Muscle of leg (tissue), 11 donors: Measurements from ENCODE around the gene PMEPA1. TPM values are rescaled to one million over a fixed set of nuclear protein-coding genes. Genes with fewer than 3 reads are reported as not detected.

Source experiments
- DNase-seq: peaks from one replicate; pipeline ENCODE4 v3.0.0; 2013
- H3K27ac ChIP-seq: one replicate; pipeline ENCODE4 v1.5.1; 2013; ENCODE audit warnings: mild to moderate bottlenecking, low read length, control low read depth
- H3K27me3 ChIP-seq: one replicate; pipeline ENCODE4 v1.6.1; 2013; ENCODE audit warnings: low read length; ENCODE audit not compliant: control insufficient read depth, insufficient read depth
- H3K36me3 ChIP-seq: one replicate; pipeline ENCODE4 v1.6.1; 2013; ENCODE audit warnings: low read length; ENCODE audit not compliant: control insufficient read depth, insufficient read depth
- H3K4me1 ChIP-seq: one replicate; pipeline ENCODE4 v1.6.1; 2013; ENCODE audit warnings: low read length; ENCODE audit not compliant: control insufficient read depth, insufficient read depth
- H3K4me3 ChIP-seq: one replicate; pipeline ENCODE4 v1.5.1; 2013; ENCODE audit warnings: low read length, control low read depth
- H3K9me3 ChIP-seq: replicated peaks from 2 replicates; pipeline ENCODE4 v1.6.1; 2013; ENCODE audit warnings: low read depth, low read length; ENCODE audit not compliant: control insufficient read depth
- WGBS: methylation state at CpG from one replicate; pipeline ENCODE4 v1.1.5; 2013; ENCODE audit warnings: missing lambda C conversion rate; ENCODE audit not compliant: insufficient coverage; 5-methylcytosine and 5-hydroxymethylcytosine counted together
- polyA plus RNA-seq, 8 donors: library from polyadenylated mRNA; unstranded; fragments of 120-200 nt; gene quantifications; one replicate each; pipeline versions ENCODE4 v1.2.1 to v1.2.3, GENCODE V29; 2013; ENCODE audit warnings: inconsistent platforms in 1 of 8, low replicate concordance in 1 of 8; ENCODE audit not compliant: insufficient read length in 8 of 8, insufficient read depth in 1 of 8
- total RNA-seq: library from RNA; stranded (reverse); fragments of 120-200 nt; gene quantifications from one replicate; pipeline ENCODE4 v1.2.4, GENCODE V29; 2013

Gene PMEPA1
- total and polyA plus RNA-seq, 9 donors: 8.2 to 29.4 (median 23.3) TPM

DNA sequence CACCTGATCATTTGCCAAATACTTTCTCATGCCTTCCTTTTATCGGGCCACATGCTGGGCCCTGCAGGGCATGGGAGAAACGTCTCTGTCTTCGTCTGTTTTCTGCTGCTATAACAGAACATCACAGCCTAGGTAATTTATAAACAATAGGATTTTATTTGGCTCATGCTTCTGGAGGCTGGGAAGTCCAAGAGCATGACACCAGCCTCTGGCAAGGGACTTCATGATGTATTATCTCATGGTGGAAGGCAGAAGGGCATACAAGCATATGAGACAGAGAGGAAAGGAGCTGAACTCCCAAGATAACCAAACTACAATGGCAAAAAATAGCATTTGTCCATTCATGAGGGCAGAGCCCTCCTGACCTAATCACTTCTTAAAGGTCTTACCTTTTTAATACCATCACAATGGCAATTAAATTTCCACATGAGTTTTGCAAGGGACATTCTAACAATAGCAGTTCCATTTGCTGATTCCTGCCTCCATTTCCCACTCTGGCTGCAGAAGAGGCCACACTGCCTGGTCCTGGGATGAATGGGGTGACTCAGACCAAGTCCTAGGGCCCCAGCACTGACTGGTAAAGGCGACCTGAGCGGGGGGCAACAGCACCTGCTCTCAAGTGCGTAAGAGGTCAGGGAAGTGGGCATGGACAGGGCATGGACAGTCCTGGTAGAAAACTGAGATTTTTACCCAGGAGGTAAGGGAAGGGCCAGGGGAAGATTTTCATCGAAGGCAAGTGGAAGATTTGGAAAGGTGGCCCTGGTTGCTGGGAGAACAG lies 84.4 kb downstream of the PMEPA1 start:
- Histone ChIP-seq H3K9me3 (peaks cover 3% of the 10 kb centered on the region), H3K4me1 (peaks cover 15% of the 10 kb centered on the region), H3K4me3 (no peak overlapping the region), H3K27ac (no peak overlapping the region), H3K27me3 (peaks cover 2% of the 10 kb centered on the region), H3K36me3 (no peaks in the 10 kb centered on the region)
- DNase-seq: no peak
- 93% methylated on average over 3 of the region's 7 CpGs for WGBS

DNA sequence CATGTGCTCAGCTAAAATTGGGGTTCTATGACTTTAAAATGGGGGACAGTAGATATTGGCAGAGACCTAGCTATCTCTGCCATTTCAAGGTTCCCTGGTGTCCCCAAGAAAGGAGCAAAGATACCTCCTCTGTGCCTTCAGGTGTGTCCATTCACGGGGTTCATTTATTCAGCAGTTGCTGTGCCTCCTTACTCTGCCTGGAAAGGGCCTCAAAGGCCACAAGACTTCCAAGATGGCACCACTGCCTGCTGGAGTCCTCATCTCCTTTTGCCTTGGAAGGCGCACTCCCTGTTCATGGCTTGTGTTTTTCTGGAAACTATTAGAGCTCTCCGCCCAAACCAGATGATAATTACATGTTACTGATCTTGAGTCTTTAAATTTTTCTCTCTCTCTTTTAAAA lies 85.7 kb downstream of the PMEPA1 start:
- WGBS: 78% methylated on average over 1 of the region's 3 CpGs
- no peaks in the 10 kb centered on the region for H3K36me3 ChIP-seq
- DNase-seq: no peak

DNA sequence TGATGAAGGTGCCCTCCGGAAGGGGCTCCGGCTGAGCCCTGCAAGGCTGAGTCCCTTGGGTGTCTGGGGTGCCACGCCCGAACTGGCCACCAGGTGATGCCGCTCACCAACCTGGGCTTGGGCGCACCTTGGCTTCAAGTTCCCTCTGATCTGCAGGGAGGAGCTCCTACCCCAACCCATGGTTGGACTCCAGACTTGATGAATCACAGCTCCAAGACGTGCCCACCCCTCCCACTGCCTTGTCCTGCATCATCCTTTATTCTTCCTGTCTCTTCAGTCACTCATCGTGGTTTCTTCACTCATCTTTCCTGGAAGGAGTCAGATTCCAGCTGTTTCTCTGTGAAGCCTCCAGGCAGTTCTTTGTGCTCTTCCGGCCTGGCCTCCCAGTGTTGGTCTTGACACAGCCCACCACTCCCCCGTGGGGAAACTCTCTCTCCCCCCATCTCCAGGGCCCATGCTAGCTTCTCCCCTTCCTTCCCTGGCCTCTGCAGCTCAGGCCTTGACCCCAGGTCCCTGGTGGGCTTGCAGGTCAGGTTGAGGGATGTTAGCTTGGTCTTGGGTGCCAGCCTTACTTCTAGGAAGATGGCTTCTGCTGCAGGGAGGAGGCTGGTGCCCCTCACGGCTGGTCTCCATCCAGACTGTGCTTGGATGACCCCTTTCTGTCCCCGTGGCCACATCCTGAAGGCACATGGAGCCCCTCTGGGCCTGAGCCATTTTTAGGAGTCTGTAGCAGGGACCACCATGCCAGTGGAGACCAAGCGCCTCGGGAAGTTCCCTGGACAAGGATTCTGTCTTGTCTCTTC lies 87.0 kb downstream of the PMEPA1 start:
- peaks cover 21% of the 10 kb centered on the region for H3K4me1 ChIP-seq
- H3K36me3 ChIP-seq: no peaks in the 10 kb centered on the region
- H3K4me3 ChIP-seq: no peak overlapping the region
- 54% methylated on average over 13 of the region's 14 CpGs for WGBS
- no peak overlapping the region for H3K27ac ChIP-seq
- H3K27me3 ChIP-seq: peaks cover 2% of the 10 kb centered on the region
- peaks cover 3% of the 10 kb centered on the region for H3K9me3 ChIP-seq
- DNase-seq: no peak

More for the DNA sequence above, 85.7 kb downstream of the PMEPA1 start:
- Histone ChIP-seq H3K27ac (no peak overlapping the region), H3K9me3 (peaks cover 3% of the 10 kb centered on the region), H3K4me3 (no peak overlapping the region), H3K4me1 (peaks cover 23% of the 10 kb centered on the region), H3K27me3 (peaks cover 2% of the 10 kb centered on the region)

DNA sequence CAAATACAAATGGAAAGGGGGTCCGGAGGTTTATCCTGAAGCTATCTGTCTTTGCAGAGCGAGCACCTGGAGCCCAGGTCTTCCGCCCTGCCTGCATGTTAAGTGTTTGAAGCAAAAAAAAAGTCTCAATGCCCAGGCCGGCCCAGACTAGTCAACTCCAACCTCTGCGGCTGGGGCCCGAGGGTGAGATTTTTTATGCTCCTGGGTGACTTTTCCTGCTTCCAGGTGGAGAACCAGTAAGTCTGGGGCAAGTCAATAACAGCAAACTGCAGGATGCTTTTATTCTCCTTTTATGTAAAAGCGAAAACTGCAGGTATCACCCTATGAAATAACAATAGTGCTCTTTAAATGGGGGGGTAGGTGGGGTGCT lies 87.6 kb downstream of the PMEPA1 start:
- no peak overlapping the region for H3K27ac ChIP-seq
- no peak overlapping the region for H3K4me3 ChIP-seq
- H3K27me3 ChIP-seq: peaks cover 4% of the 10 kb centered on the region
- WGBS: 70% methylated on average over 3 of the region's 7 CpGs
- H3K36me3 ChIP-seq: no peaks in the 10 kb centered on the region
- H3K4me1 ChIP-seq: peaks cover 15% of the 10 kb centered on the region
- peaks cover 3% of the 10 kb centered on the region for H3K9me3 ChIP-seq
- DNase-seq: no peak

DNA sequence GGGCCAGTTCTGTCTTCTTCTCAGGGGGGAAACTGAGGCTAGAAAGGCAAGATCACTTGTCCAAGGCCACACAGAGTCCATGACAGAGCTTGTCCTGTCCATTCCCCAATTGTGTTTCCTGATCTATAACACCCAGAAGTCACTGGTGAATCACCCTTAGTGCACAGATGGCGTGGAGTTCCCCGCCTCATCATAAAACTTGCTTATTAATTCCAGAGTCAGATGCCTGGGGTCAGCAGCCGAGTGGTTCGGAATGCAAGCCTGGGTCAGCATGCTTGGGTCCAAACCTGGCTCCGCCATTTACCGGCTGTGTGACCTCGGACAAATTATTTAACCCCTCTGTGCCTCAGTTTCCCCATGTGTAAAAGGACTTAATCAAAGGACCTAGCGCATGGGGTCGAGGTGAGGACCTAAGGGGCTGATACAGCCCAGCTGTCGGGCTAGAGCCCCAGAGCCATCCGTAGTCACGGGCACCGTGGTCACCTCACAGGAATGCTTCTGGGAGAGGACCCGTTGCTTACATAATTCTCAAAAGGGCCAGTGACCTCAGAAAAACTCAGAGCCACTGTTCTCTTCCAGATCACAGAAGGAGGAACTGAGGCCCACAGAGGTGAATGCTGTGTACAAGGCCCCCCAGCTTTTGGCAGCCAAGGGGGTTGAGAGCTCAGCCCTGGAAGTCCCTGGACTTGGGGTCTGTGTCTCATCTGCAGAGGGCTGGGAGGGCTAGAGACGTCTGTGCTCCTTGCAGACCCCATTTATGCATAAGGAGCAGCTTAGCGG lies 88.2 kb downstream of the PMEPA1 start:
- Histone ChIP-seq H3K36me3 (no peaks in the 10 kb centered on the region), H3K27ac (no peak overlapping the region), H3K4me1 (peaks cover 13% of the 10 kb centered on the region), H3K9me3 (peaks cover 3% of the 10 kb centered on the region), H3K4me3 (no peak overlapping the region), H3K27me3 (peaks cover 4% of the 10 kb centered on the region)
- WGBS: 89% methylated on average over 13 of the region's 16 CpGs
- DNase-seq: no peak

DNA sequence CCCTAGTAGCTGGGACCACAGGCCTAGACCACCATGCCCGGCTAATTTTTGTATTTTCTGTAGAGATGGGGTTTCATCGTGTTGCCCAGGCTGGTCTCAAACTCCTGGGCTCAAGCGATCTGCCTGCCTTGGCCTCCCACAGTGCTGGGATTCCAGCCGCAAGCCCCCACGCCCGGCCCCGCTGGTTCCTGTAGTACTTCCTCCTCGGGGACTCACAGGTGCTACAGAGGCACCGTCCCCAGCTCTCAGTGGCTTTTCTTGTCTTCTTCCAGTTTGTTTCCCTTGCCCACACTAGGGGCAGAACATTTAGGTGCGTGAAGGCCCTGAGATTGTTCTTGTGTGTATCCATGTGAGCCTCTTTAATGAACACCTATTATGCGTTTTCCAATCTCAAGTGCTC lies 88.8 kb downstream of the PMEPA1 start:
- no peaks in the 10 kb centered on the region for H3K36me3 ChIP-seq
- WGBS: 74% methylated on average over 6 of the region's 11 CpGs
- peaks cover 3% of the 10 kb centered on the region for H3K9me3 ChIP-seq
- no peak for DNase-seq
- H3K27me3 ChIP-seq: peaks cover 7% of the 10 kb centered on the region
- H3K4me1 ChIP-seq: peaks cover 13% of the 10 kb centered on the region
- no peak overlapping the region for H3K27ac ChIP-seq
- H3K4me3 ChIP-seq: no peak overlapping the region

DNA sequence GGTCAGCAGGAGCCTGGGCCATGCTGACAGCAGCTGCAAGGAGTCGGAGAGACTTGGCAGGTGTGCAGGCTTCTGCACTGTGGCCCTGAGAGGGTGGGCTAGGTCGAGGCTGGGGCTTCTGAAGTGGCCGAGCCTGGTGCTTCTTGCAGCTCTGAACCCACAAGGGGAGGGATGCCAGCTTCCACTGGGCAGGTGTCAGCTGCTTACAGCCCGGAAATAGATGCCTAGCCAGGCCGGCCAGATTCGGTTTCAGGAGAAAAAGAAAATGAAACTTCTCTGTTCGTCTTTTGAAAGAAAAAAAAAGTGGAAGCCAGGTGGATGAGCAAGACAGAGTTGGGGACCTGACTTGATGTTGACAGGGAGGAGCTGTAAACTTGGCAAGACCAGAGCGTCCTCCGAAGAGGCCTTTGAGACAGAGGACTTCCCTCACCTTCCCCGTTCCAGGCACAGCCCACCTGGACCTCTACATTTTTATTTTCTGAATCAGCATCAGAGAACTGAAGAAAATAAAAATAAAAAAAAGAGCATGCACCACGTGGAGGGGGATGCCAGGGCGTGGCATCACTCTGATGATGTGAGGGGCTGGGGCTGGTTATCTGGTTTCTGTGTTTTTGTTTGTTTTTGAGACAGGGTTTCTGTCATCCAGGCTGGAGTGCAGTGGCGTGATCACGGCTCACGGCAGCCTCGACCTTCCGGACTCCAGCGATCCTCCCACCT lies 89.4 kb downstream of the PMEPA1 start, which contains the start of gene ZBP1:
ZBP1 (minus strand) TSS at position 153 of the 717 bp plus-strand sequence; CDS start at position 22, 131 bp downstream.
- Histone ChIP-seq H3K4me1 (peaks cover 13% of the 10 kb centered on the region), H3K27me3 (peaks cover 7% of the 10 kb centered on the region), H3K36me3 (no peaks in the 10 kb centered on the region), H3K9me3 (peaks cover 3% of the 10 kb centered on the region), H3K27ac (peak within 1 kb of the TSS; percentile 29), H3K4me3 (peak within 1 kb of the TSS; percentile 13)
- DNase-seq: peak; percentile 34
- 42% methylated on average over 9 of the region's 18 CpGs for WGBS

DNA sequence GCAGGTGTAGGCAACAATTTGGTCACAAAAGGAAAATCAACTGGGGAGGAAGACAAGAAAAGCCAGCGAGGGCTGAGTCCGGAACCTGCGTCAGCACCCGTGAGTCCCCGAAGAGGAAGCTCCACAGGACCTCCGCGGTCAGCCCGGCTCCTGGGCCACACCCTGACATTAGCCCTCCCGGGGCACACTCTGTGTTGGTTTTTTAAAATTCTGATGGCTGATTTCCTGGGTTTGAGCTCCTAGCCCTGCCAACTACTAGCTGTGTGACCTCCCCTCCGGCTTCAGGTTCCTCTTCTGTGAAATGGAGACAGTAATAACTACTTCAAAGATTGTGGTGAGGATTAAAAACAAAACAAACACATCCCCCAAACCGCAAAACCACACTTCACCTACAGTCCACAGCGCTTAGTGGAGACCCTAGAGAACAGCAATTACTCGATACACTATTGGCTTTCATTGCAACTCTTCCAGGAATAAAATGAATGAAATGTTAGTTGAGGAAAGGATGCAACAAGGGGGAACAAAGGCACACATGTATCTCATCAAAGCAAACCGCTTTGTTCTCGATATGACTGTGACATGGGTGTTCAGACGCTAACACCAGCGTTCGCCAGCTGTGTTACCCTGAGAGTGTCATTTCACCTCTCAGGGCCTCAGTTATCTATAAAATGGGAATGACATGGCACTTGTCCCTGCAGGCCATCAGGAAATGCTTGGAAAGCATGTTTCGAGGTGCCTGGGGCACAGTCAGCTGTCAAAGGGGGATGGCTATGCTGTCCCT lies 90.6 kb downstream of the PMEPA1 start:
- H3K4me1 ChIP-seq: peaks cover 13% of the 10 kb centered on the region
- H3K27ac ChIP-seq: peak overlapping the region; percentile 13
- H3K9me3 ChIP-seq: peaks cover 3% of the 10 kb centered on the region
- no peak overlapping the region for H3K4me3 ChIP-seq
- no peaks in the 10 kb centered on the region for H3K36me3 ChIP-seq
- H3K27me3 ChIP-seq: peaks cover 7% of the 10 kb centered on the region
- WGBS: 55% methylated on average over 11 of the region's 19 CpGs
- peak; percentile 28 for DNase-seq

DNA sequence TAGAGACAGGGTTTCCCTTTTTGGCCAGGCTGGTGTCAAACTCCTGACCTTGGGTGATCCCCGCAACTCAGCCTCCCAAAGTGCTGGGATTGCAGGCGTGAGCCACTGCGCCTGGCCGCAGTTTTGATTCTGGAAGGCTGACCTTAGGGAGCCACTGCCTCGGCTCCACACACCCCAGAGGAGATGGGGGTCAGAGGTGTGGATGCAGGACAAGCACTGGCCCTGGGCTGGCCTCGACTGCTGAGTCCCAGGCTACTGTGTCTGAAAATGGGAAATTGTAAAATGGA lies 91.1 kb downstream of the PMEPA1 start:
- H3K36me3 ChIP-seq: no peaks in the 10 kb centered on the region
- H3K27ac ChIP-seq: peak overlapping the region; percentile 13
- H3K4me1 ChIP-seq: peaks cover 13% of the 10 kb centered on the region
- DNase-seq: no peak
- peaks cover 7% of the 10 kb centered on the region for H3K27me3 ChIP-seq
- H3K4me3 ChIP-seq: no peak overlapping the region
- WGBS: 68% methylated on average over 4 of the region's 6 CpGs
- peaks cover under 1% of the 10 kb centered on the region for H3K9me3 ChIP-seq
